Osteoblast (primary cell): ENCODE results near the gene CDKN2B-AS1. TPM values are rescaled to one million over a fixed set of nuclear protein-coding genes. Genes with fewer than 3 reads are reported as not detected.

Experiments used
- DNase-seq: peaks from one replicate; pipeline ENCODE4 v3.0.0; 2011; ENCODE audit warnings: low spot score, mixed read lengths; ENCODE audit not compliant: insufficient read length; ENCODE audit errors: missing footprints
- H2AFZ ChIP-seq: 2 replicates; pipeline ENCODE4 v1.6.0; 2011; ENCODE audit warnings: mild to moderate bottlenecking, low read length
- H3K27ac ChIP-seq: 2 replicates; pipeline ENCODE4 v1.5.1; 2011; ENCODE audit warnings: mild to moderate bottlenecking, low read depth, low read length, moderate library complexity
- H3K27me3 ChIP-seq: 2 replicates; pipeline ENCODE4 v1.6.0; 2012; ENCODE audit warnings: mild to moderate bottlenecking, control low read depth, inconsistent platforms, low read length, moderate library complexity; ENCODE audit not compliant: insufficient read depth
- H3K36me3 ChIP-seq: 2 replicates; pipeline ENCODE4 v1.5.1; 2011; ENCODE audit warnings: mild to moderate bottlenecking, low read length, control low read depth, moderate library complexity; ENCODE audit not compliant: insufficient read depth
- H3K4me1 ChIP-seq: 2 replicates; pipeline ENCODE4 v1.5.1; 2011; ENCODE audit warnings: mild to moderate bottlenecking, low read length, control low read depth, moderate library complexity; ENCODE audit not compliant: insufficient read depth
- H3K4me2 ChIP-seq: 2 replicates; pipeline ENCODE4 v1.6.0; 2011; ENCODE audit warnings: mild to moderate bottlenecking, low read length; ENCODE audit not compliant: insufficient read depth
- H3K4me3 ChIP-seq: fragments of 200-600 bp; sonication (generic); 3 replicates; pipeline ENCODE4 v1.5.1; 2012; ENCODE audit warnings: mild to moderate bottlenecking, low read length, inconsistent platforms; ENCODE audit not compliant: insufficient read depth
- H3K79me2 ChIP-seq: 2 replicates; pipeline ENCODE4 v1.6.0; 2012; ENCODE audit warnings: mild to moderate bottlenecking, low read length, control low read depth, inconsistent platforms; ENCODE audit not compliant: insufficient read depth
- H3K9me3 ChIP-seq: 2 replicates; pipeline ENCODE4 v1.5.1; 2011; ENCODE audit warnings: low read depth, low read length, control low read depth
- H4K20me1 ChIP-seq: 2 replicates; pipeline ENCODE4 v1.6.0; 2012; ENCODE audit warnings: mild to moderate bottlenecking, low read length, control low read depth; ENCODE audit not compliant: insufficient read depth
- total RNA-seq: library from RNA; depleted of rRNA; stranded (reverse); fragments of >200 nt; gene quantifications from 2 replicates; pipeline ENCODE4 v1.2.3, GENCODE V29; 2012
- TF ChIP-seq, protein P1 (sequence below): IDR thresholded peaks from 2 replicates; pipeline ENCODE4 v1.5.1; 2011; ENCODE audit warnings: mild to moderate bottlenecking, low read depth, low read length, moderate library complexity; ENCODE audit errors: extremely low read depth

CDKN2B-AS1 gene
- total RNA-seq, 1 donor, result 15.2 TPM

DNA sequence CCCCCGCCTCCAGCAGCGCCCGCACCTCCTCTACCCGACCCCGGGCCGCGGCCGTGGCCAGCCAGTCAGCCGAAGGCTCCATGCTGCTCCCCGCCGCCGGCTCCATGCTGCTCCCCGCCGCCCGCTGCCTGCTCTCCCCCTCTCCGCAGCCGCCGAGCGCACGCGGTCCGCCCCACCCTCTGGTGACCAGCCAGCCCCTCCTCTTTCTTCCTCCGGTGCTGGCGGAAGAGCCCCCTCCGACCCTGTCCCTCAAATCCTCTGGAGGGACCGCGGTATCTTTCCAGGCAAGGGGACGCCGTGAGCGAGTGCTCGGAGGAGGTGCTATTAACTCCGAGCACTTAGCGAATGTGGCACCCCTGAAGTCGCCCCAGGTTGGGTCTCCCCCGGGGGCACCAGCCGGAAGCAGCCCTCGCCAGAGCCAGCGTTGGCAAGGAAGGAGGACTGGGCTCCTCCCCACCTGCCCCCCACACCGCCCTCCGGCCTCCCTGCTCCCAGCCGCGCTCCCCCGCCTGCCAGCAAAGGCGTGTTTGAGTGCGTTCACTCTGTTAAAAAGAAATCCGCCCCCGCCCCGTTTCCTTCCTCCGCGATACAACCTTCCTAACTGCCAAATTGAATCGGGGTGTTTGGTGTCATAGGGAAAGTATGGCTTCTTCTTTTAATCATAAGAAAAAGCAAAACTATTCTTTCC, 19.7 kb upstream of the CDKN2B-AS1 start:
- peaks cover 93% of the 10 kb centered on the region for H3K27me3 ChIP-seq
- peak overlapping the region; percentile 81 for H3K4me2 ChIP-seq
- H3K36me3 ChIP-seq, result peaks cover 5% of the 10 kb centered on the region
- DNase-seq, result peak; percentile 92
- H2AFZ ChIP-seq, result peak overlapping the region; percentile 84
- TF ChIP-seq, protein P1, sequence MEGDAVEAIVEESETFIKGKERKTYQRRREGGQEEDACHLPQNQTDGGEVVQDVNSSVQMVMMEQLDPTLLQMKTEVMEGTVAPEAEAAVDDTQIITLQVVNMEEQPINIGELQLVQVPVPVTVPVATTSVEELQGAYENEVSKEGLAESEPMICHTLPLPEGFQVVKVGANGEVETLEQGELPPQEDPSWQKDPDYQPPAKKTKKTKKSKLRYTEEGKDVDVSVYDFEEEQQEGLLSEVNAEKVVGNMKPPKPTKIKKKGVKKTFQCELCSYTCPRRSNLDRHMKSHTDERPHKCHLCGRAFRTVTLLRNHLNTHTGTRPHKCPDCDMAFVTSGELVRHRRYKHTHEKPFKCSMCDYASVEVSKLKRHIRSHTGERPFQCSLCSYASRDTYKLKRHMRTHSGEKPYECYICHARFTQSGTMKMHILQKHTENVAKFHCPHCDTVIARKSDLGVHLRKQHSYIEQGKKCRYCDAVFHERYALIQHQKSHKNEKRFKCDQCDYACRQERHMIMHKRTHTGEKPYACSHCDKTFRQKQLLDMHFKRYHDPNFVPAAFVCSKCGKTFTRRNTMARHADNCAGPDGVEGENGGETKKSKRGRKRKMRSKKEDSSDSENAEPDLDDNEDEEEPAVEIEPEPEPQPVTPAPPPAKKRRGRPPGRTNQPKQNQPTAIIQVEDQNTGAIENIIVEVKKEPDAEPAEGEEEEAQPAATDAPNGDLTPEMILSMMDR, result no peak
- H3K79me2 ChIP-seq, result peaks cover 2% of the 10 kb centered on the region
- peak overlapping the region; percentile 84 for H3K4me3 ChIP-seq
- H3K9me3 ChIP-seq, result no peaks in the 10 kb centered on the region
- peaks cover 21% of the 10 kb centered on the region for H4K20me1 ChIP-seq
- peaks cover 20% of the 10 kb centered on the region for H3K4me1 ChIP-seq
- H3K27ac ChIP-seq, result no peak overlapping the region

DNA sequence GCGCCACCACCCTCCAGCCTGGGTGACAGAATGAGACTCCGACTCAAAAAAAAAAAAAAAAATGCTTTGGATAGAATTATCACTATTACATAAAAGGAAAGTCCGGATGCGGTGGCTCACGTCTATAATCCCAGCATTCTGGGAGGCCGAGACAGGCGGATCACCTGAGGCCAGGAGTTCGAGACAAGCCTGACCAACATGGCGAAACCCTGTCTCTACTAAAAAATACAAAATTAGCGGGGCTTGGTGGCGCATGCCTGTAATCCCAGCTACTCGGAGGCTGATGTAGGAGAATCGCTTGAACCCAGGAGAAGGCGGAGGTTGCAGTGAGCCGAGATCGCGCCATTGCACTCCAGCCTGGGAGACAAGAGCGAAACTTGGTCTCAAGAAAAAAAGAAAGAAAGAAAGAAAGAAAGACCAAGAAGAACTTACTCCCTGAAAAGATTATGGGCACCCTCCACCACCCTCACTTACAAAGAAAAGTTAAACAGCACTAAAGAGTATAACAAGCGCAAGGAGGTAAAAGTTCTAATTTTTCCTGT, 18.2 kb upstream of the CDKN2B-AS1 start:
- Histone ChIP-seq H3K79me2 (peaks cover 2% of the 10 kb centered on the region), H3K9me3 (no peaks in the 10 kb centered on the region), H3K27ac (no peak overlapping the region), H3K4me2 (peak overlapping the region; percentile 30), H4K20me1 (peaks cover 17% of the 10 kb centered on the region), H3K27me3 (peaks cover 79% of the 10 kb centered on the region), H3K4me1 (peaks cover 20% of the 10 kb centered on the region), H3K4me3 (peak overlapping the region; percentile 23), H3K36me3 (no peaks in the 10 kb centered on the region), H2AFZ (no peak overlapping the region)
- TF ChIP-seq, protein P1, result no peak
- no peak for DNase-seq

DNA sequence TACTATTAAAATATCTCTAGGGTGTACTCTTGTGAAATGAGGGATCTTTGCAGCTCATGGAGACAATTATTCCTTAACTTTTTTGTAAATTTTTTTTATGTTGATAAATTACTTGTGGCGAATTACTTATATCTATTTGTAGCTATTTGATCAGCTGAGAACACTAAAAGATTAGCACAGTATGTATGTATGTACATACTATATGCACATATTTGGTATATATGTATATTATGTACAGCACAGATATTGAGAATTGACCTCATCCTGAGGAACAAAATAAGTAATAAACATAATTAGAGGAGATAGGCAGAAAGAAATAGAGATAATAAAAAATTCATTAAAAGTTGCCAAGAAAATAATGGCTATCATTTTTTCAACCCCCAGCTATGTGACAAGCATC, 12.2 kb upstream of the CDKN2B-AS1 start:
- H3K27ac ChIP-seq, result no peak overlapping the region
- no peaks in the 10 kb centered on the region for H3K79me2 ChIP-seq
- H4K20me1 ChIP-seq, result no peaks in the 10 kb centered on the region
- H3K4me3 ChIP-seq, result no peak overlapping the region
- no peaks in the 10 kb centered on the region for H3K9me3 ChIP-seq
- no peak overlapping the region for H2AFZ ChIP-seq
- TF ChIP-seq, protein P1, result no peak
- no peaks in the 10 kb centered on the region for H3K36me3 ChIP-seq
- no peak overlapping the region for H3K4me2 ChIP-seq
- H3K4me1 ChIP-seq, result peaks cover under 1% of the 10 kb centered on the region
- H3K27me3 ChIP-seq, result peaks cover 20% of the 10 kb centered on the region
- no peak for DNase-seq

DNA sequence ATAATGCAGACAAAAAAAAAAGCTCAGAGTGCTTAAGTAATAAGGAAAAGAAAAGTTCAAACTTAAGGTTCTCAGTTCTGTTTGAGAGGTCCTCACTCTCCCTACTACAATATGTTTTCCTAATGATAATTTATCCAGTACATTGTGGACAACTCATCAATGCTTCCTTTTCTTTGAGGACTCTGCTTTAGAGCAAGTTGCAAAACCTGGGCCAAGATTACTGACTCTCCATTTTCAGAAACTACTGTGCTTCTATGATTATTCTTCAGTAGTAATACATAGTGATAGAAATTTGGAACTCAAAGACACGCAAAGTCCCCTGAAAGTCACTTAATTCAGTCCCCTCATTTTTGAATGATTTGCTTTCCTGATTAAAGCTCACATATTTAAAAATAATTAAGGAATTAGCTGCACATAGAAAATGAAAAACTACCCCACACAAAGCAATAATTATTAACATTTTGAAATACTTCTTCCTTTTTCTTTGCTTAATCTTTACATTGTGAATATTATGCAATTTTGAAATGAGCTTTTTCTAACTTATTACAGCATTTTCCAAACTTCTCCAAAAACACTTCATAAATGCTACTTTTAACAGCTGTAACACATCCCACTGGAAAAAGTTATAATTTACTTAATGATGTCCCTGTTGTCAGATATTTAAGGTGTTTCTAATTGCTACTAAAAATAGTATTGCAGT, 11.6 kb upstream of the CDKN2B-AS1 start:
- Histone ChIP-seq H3K79me2 (no peaks in the 10 kb centered on the region), H4K20me1 (no peaks in the 10 kb centered on the region)

More for the DNA sequence above, 11.6 kb upstream of the CDKN2B-AS1 start:
- Histone ChIP-seq H2AFZ (peak overlapping the region; percentile 6), H3K9me3 (no peaks in the 10 kb centered on the region), H3K4me1 (peaks cover 7% of the 10 kb centered on the region), H3K36me3 (no peaks in the 10 kb centered on the region), H3K4me3 (no peak overlapping the region), H3K27ac (no peak overlapping the region), H3K27me3 (peaks cover 15% of the 10 kb centered on the region), H3K4me2 (no peak overlapping the region)
- TF ChIP-seq, protein P1, result no peak
- no peak for DNase-seq
